Medulla oblongata (tissue), 1 donor: Measurements from ENCODE around the gene CYCS.

Experiments
- DNase-seq: peaks from one replicate; pipeline ENCODE4 v3.0.0-alpha.2; 2015; ENCODE audit errors: extremely low spot score

Gene CYCS

GRCh38 chr7:25125137-25125946, at the start of gene CYCS:
Gene CYCS (minus strand): TSS chr7:25125260. CDS start chr7:25124119, 1,141 bp downstream.
- DNase-seq = peak; percentile 99

- DNase-seq = no peak
Observed at GRCh38 chr7:25173184-25173583, 48.1 kb upstream of the CYCS start.

- DNase-seq = no peak
Observed at GRCh38 chr7:25171516-25171915, 46.5 kb upstream of the CYCS start.

- DNase-seq = no peak
Observed at GRCh38 chr7:25171071-25171470, 46.0 kb upstream of the CYCS start.

DNA sequence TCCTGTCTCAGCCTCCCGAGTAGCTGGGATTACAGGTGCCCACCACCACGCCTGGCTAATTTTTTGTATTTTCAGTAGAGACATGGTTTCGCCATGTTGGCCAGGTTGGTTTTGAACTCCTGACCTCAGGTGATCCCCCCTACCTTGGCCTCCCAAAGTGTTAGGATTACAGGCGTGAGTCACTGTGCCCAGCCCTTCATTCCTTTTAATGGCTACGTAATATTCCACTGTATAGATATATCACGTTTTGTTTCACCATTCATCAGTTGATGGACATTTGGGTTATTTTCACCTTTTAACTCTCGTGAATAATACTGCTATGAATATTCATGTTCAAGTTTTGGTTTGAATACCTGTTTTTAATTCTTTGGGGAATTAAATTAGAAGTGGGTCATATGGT, 44.6 kb upstream of the CYCS start:
- DNase-seq = no peak

DNA sequence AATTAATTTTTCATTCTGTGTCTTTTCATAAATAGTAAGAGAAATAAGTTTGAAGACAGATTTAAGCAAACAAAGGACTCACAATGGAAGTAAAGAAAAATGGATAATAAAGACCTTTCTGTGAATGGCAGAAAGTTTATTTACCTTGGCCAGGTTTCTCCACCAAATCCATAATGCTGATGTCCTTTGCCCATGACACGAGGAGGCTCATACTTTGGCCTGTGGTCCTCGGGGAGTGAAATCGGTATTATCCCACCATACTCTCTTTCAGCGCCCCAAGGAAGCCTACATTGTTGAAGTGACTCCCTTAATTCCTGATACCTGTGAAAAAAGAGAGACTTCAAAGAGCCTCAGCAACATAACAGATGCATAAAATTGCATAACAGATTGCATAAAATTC, 43.1 kb upstream of the CYCS start:
- DNase-seq = no peak

- no peak for DNase-seq
Observed at GRCh38 chr7:25167262-25167843, 42.3 kb upstream of the CYCS start.

DNA sequence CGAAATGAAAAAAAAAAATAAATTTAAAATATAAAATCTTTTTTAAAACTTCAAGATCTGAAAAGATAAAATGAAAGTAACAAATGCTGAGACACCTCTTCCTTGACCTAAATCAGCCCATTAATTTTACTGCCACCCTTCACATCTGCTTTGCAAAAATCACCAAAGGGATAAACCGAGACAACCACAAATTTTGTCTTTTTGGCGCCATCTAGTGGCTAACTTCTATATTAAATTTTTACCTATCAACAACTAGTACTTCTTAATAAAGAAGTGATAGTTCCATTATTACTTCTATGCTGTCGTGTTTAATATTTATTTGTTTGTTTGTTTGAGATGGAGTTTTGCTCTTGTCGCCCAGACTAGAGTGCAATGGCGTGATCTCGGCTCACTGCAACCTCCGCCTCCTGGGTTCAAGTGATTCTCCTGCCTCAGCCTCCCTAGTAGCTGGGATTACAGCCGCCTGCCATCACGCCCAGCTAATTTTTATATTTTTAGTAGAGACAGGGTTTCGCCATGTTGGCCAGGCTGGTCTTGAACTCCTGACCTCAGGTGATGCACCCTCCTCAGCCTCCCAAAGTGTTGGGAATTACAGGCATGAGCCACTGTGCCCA, 35.0 kb upstream of the CYCS start:
- peak; percentile 64 for DNase-seq

DNA sequence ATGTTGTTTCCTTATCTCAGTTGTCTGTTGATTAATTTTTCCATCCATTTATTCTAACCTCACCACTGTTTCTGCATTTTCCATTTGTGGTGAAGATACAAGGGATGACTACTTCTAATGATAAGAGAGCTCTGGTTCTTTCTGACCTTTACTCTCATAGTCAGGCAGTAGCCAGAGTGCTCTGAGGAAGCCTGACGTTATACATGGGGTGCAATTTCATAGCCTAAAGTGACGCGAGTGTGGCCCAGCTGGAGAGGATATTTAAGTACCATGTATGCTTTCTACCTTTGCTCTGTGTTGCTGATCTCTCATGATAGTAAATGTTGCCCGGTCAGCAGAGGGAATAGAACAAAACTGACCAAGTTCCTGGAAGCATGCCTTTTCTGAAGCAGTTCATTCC, 33.9 kb upstream of the CYCS start:
- no peak for DNase-seq

DNA sequence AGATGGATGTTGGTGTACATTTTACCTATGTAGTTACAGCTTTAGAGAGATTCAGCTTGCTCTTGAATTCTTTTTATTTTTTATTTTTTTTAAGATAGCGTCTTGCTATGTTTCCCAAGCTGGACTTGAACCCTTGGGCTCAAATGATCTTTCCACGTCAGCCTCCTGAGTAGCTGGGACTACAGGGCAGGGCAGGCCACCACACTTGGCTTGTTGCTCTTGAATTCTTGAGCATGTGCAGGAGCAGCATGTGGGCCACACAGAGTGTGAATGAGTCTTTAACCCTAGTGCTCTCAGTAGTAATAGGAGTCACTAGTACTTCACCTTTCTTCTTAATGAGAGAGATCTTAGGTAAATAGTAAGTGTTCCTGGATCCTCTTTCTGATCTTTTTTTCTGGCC, 26.7 kb upstream of the CYCS start:
- DNase-seq = no peak

DNA sequence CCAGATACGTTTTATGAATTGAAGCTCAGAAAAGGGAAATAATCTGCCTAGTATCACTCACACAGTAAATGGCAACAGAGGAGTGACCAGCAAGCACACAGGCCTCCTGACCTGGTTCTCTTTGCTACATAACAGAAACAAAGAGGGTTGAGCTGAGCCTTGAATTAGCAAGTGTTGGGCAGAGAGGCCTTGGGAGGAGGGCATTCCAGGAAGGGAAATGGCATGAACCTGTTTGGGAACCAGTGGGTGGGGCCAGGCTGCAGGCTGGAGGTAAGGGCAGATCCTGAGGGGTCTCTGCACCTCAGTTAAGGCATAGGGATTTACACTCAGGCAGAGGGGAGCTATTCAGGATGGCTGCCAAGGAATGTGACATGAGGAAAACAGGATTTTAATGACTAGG, 24.8 kb upstream of the CYCS start:
- DNase-seq = no peak

DNA sequence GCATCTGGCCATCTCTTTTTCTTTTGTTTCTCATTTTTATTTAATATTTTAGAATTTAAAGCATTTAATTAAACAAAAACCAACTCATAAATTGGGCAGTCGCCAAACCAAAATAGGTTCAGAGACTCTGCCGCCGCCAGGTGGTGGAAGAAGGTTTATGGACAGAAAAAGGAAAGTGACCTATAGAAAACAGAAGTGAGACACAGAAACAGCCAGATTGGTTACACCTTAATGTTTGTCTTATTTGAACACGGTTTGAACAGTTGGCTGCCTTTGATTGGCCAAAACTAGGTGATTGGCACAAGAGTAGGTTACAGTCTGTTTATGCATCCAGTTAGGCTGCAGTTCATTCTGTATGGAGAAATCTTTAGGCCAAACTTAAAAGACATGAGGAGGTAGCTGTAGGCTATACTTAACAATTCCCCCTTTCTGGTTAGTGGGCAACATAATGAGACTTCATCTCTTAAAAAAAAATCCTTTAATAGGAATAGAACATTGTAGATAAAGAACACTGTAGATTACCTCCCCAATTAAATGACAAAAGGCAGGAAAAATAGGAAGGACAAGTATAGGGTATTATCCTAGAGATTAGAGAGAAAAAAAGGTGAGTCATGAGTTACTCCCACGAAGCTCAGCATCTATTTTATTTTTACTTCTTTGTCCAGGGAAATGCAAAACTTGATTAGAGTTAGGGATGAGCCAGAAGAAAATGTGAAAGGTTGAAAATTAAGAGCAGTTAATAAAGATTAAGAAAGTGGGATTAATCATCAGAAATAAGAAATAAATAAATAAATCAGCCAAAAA, 23.9 kb upstream of the CYCS start:
- no peak for DNase-seq

GRCh38 chr7:25143763-25144162, 18.7 kb upstream of the CYCS start:
- no peak for DNase-seq

DNA sequence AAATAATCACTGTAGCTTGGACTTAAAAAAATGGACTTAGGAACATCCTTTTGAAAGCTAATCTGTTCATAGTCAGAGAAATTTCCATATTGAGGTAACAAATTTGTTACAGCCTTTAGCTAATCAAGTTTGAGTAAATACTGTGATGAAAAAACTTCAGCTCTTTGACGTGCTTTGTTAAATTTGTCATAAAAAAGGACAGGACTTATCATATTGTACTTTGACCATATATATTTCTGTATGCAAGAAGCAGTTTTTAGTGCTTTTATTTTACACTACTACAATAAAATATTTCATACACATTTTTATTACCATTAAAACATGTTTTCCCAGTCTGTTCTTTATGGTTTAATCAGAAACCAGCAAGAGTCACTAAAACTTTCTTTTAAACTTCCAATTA, 14.5 kb upstream of the CYCS start:
- DNase-seq = no peak

DNA sequence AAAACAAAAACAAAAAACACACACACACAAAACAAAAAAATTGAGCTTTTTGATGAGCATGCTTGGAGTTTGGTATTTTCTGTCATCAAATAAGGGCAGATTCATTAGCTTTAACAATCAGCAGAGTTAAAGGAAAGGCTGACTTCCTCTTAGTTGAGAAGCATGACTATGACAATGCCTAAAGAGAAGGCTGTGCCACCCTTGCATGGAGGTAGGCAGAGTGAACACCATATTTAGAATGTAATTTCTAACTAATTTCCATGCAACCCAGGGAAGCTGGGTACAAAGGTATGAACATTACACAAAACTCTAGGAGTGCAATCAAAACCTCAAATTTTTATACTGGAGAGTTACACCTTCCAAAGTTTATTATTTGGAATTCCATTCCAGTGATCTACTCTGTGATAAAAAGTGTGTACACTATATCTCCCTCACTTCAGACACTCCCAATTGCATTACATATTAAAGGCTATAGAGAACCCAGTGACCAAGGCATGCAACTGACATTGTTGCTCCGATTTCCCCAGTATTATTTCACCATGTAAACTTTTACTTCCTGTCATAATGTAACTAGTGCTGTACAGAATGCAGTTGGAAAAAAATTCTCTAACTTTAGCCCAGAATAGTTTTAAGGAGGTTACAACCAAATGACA, 9.4 kb upstream of the CYCS start:
- DNase-seq = no peak

GRCh38 chr7:25132430-25132829, 7.4 kb upstream of the CYCS start:
- no peak for DNase-seq

DNA sequence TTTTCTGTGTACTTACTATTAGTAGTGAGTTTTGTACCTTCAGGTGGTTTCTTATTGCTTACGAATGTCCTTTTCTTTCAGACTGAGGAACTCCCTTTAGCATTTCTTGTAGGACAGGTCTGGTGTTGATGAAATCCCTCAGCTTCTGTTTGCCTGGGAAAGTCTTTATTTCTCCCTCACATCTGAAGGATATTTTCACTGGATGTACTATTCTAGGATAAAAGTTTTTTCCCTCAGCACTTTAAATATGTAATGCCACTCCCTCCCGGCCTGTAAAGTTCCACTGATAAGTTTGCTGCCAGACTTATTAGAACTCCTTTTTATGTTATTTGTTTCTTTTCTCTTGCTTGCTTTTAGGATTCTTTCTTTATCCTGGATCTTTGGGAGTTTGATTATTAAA, 1.7 kb upstream of the CYCS start:
- no peak for DNase-seq

- peak; percentile 44 for DNase-seq
Observed at GRCh38 chr7:25124465-25125136, 459 bp downstream of the CYCS start.

DNA sequence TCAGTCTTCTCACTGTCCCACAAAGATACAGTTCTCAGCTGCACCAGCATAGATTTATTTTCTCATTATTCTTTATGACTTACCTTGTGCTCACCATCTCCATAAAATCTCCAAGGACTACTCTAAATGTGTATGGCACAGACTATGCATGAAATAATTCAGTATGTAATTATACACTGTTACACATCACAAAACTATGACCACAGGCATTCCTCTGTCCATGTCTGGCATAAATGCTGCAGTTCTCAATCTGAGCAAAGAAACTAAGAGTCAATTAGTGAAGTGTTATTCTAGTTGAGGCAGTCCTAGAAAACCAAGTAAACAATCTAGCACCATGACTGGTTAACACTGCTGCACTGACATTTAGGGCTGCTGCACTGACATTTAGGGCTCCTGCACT, 2.7 kb downstream of the CYCS start:
- DNase-seq = no peak

DNA sequence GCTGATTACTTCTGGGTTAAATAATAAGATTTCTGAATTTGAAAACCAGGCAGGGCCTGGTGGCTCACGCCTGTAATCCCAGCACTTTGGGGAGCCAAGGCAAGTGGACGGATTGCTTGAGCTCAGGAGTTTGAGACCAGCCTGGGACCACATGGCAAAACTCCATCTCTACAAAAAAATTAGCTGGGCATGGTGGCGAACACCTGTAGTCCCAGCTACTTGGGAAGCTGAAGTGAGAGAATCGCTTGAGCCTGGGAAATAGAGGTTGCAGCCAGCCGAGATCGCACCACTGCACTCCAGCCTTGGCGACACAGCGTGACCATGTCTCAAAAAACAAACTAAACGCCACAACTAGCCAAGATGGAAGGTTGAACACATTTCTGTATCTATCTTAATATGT, 3.5 kb downstream of the CYCS start:
- no peak for DNase-seq

DNA sequence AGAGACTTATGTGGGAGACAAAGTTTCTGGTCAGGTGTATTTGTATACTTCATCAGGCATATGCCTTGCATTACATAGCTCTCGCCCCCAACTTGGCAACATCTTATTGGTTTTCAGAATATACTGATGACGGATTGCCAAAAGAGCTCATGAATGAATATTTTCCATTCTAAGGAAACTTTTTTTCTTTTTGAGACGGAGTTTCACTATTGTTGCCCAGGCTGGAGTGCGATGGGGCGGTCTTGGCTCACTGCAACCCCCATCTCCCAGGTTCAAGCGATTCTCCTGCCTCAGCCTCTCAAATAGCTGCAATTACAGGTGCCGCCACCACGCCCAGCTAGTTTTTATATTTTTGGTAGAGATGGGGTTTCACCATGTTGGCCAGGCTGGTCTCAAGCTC, 6.0 kb downstream of the CYCS start:
- DNase-seq = no peak
